Measurements from ENCODE around the gene ASTN2.

DNA sequence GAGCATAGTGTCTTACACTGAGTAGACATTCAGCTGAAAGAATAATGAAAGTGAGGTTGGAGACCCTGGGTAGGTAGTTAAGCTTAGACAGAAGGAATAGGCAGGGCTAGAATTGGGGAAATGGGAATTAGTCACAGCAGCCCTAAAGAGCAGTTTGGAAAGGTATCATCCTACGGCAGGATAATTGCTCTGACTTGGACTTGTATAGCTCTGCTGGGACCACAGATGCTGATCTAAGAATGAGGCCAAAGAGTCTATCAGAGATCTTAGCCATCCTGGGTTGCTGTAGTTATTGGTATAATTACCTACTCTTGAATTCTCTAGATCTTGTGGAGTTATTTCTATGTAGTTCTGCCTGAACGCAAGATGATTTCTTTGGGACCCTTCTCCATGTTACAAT lies 288.0 kb downstream of the ASTN2 start:
- TF ChIP-seq, protein P1, sequence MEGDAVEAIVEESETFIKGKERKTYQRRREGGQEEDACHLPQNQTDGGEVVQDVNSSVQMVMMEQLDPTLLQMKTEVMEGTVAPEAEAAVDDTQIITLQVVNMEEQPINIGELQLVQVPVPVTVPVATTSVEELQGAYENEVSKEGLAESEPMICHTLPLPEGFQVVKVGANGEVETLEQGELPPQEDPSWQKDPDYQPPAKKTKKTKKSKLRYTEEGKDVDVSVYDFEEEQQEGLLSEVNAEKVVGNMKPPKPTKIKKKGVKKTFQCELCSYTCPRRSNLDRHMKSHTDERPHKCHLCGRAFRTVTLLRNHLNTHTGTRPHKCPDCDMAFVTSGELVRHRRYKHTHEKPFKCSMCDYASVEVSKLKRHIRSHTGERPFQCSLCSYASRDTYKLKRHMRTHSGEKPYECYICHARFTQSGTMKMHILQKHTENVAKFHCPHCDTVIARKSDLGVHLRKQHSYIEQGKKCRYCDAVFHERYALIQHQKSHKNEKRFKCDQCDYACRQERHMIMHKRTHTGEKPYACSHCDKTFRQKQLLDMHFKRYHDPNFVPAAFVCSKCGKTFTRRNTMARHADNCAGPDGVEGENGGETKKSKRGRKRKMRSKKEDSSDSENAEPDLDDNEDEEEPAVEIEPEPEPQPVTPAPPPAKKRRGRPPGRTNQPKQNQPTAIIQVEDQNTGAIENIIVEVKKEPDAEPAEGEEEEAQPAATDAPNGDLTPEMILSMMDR (IDR thresholded peaks at IDR 0.05; ENCODE audit: borderline replicate concordance, extremely low read depth, low read length, poor library complexity, severe bottlenecking) = no peak
- TF ChIP-seq EZH2 (IDR thresholded peaks at IDR 0.05; ENCODE audit: borderline replicate concordance, low read depth, low read length, severe bottlenecking) = no peak

Data from DND-41 (cell line).